GM20000 (cell line): Measurements from ENCODE around the gene MYH8.

ENCODE experiments used
- DNase-seq: peaks from one replicate; pipeline ENCODE4 v3.0.0; 2012; ENCODE audit warnings: low spot score
- TF ChIP-seq, protein P1 (sequence below): IDR thresholded peaks from 2 replicates; pipeline ENCODE4 v1.5.1; 2012; ENCODE audit warnings: mild to moderate bottlenecking, control low read depth; ENCODE audit errors: extremely low read depth, missing control alignments

Gene MYH8

DNA sequence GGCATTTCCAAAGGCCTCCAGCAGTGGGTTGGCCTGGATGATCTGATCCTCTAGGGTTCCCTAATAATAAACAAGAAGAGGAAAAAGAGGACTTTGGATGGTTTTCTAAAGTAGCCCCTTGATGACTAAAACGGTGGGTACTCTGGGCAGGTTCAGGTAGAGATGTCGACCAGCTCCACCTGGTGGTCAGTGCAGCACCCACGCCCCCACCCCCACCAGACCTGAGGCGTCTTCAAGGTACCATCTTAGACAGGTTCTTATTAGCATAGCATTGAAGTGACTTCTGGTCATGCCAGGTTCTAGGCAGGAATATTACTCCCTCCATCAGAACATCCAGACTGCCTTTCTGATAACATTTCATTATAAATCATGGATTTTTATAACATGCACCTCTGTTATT is 64.0 kb downstream of the MYH8 start:
- TF ChIP-seq, protein P1, sequence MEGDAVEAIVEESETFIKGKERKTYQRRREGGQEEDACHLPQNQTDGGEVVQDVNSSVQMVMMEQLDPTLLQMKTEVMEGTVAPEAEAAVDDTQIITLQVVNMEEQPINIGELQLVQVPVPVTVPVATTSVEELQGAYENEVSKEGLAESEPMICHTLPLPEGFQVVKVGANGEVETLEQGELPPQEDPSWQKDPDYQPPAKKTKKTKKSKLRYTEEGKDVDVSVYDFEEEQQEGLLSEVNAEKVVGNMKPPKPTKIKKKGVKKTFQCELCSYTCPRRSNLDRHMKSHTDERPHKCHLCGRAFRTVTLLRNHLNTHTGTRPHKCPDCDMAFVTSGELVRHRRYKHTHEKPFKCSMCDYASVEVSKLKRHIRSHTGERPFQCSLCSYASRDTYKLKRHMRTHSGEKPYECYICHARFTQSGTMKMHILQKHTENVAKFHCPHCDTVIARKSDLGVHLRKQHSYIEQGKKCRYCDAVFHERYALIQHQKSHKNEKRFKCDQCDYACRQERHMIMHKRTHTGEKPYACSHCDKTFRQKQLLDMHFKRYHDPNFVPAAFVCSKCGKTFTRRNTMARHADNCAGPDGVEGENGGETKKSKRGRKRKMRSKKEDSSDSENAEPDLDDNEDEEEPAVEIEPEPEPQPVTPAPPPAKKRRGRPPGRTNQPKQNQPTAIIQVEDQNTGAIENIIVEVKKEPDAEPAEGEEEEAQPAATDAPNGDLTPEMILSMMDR = peak; percentile 37
- DNase-seq = peak; percentile 40

DNA sequence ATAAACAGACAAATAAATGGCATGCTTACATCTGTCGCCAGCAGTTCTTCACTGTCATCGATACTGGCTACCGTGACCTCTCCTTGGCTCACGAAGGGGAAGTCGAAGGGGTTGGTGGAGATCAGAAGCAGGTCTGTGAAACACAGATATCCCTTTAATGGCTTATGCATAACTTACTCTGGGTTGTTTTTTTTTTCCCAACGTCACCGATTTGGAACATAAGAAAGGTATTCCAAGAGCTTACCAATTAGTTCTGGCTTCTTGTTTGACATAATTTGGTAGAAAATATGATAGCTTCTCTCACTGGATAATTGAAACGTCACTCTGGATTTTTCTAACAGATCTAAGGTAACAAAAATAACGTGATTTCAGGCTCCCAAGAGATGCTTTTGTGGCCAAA is 67.1 kb downstream of the MYH8 start:
- TF ChIP-seq, protein P1 = no peak
- no peak for DNase-seq

DNA sequence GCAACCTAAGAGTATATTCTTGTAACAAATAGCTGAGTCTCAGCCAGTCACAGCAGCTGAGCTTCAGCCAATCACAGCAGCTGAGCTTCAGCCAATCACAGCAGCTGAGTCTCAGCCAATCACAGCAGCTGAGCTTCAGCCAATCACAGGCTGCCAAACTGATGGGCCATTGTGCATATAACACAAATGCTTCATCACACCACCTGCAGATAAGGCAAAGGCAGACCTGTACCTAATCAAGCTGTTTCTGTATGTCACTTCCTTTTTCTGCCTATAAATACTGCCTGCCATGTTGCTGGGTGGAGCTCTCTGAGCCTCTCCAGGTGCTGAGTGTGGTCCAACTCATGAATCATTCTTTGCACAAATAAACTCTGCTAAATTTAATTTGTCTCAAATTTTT is 68.9 kb downstream of the MYH8 start:
- no peak for DNase-seq

DNA sequence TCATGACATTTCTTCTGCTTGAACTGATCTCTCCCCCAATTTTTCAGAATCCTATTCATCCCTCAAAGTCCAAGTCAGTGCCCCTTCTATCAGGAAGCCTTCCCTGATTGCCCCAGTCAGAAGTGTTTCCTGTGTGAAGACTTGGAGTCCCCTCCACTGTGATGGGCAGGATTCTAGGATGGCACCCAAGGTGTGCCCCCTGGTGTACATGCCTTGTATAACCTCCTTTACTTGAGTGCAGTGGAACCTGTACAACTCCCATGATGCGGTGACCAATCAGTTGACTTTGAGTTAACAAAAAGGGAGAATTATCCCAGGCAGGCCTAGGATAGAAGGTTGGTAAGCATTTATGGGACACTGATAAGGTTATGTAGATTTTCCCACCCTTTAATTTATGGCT is 72.3 kb downstream of the MYH8 start:
- TF ChIP-seq, protein P1 = no peak
- peak; percentile 30 for DNase-seq

More for the DNA sequence above, 68.9 kb downstream of the MYH8 start:
- TF ChIP-seq, protein P1 = no peak

DNA sequence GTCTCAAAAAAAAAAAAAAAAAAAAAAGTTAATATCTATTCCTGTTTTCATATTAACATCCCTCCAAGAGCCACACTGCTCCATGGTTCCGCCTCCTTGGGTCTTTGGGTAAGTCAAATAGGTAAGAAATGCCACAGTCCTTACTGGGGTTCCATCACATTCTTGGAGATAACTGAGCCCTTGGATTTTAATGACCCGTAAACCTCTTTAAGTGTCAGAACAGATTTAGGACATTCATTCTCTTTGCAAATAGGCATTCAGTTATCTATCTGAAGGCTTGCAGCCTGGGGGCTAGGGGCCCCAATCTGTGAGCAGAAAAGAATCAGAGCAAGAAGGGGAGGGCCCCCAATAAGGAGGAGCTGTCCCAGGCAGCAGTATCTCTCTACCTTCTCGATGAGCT is 76.9 kb downstream of the MYH8 start:
- no peak for DNase-seq
- TF ChIP-seq, protein P1 = no peak
